Mesenchymal stem cell (in vitro differentiated cells and primary cell): ENCODE data around the gene NUFIP1. TPM values are rescaled to one million over a fixed set of nuclear protein-coding genes. Genes with fewer than 3 reads are reported as not detected.
A peak's percentile ranks its signal among the peaks of the same experiment; 100 is the strongest.

Source experiments
- DNase-seq: peaks from one replicate; pipeline ENCODE4 v3.0.0-alpha.2; 2013
- H2AFZ ChIP-seq: one replicate; pipeline ENCODE4 v1.6.1; 2013; ENCODE audit warnings: low read depth, mild to moderate bottlenecking, control low read depth, inconsistent platforms, low read length, moderate library complexity
- H2AK5ac ChIP-seq: 2 replicates; pipeline ENCODE4 v1.6.1; 2013; ENCODE audit warnings: low read length, moderate library complexity, mild to moderate bottlenecking, inconsistent platforms; ENCODE audit not compliant: severe bottlenecking
- H2BK120ac ChIP-seq: one replicate; pipeline ENCODE4 v1.6.1; 2013; ENCODE audit warnings: low read depth, mild to moderate bottlenecking, inconsistent platforms, low read length, moderate library complexity
- H2BK12ac ChIP-seq, 2 experiments: one replicate each; pipeline ENCODE4 v1.6.1; 2013; ENCODE audit warnings: inconsistent platforms in 2 of 2, low read length in 2 of 2, mild to moderate bottlenecking in 2 of 2, moderate library complexity in 2 of 2, control low read depth in 1 of 2
- H2BK15ac ChIP-seq: one replicate; pipeline ENCODE4 v1.6.1; 2013; ENCODE audit warnings: mild to moderate bottlenecking, low read depth, inconsistent platforms; ENCODE audit not compliant: poor library complexity, severe bottlenecking
- H2BK5ac ChIP-seq: 2 replicates; pipeline ENCODE4 v1.6.1; 2013; ENCODE audit warnings: low read depth, mild to moderate bottlenecking, low read length, control low read depth, inconsistent platforms; ENCODE audit not compliant: poor library complexity, severe bottlenecking
- H3K14ac ChIP-seq, 2 experiments: one replicate each; pipeline ENCODE4 v1.6.1; 2013; ENCODE audit warnings: inconsistent platforms in 2 of 2, low read length in 2 of 2, control low read depth in 1 of 2, mild to moderate bottlenecking in 1 of 2, moderate library complexity in 1 of 2
- H3K18ac ChIP-seq, 2 experiments: one replicate each; pipeline ENCODE4 v1.6.1; 2013; ENCODE audit warnings: inconsistent platforms in 2 of 2, low read length in 2 of 2, control low read depth in 1 of 2, low read depth in 1 of 2, mild to moderate bottlenecking in 1 of 2
- H3K23ac ChIP-seq, 2 experiments: one replicate each; pipeline ENCODE4 v1.6.1; 2013; ENCODE audit warnings: inconsistent platforms in 2 of 2, low read length in 2 of 2, mild to moderate bottlenecking in 2 of 2, moderate library complexity in 2 of 2, control low read depth in 1 of 2
- H3K27ac ChIP-seq: 2 replicates; pipeline ENCODE4 v1.5.1; 2013; ENCODE audit warnings: mild to moderate bottlenecking, moderate library complexity, low read length, control low read depth, inconsistent platforms; ENCODE audit not compliant: poor library complexity, severe bottlenecking
- H3K27me3 ChIP-seq, 2 experiments: 2 replicates each; pipeline versions ENCODE4 v1.6.1 to v1.7.0; 2013; ENCODE audit warnings: low read length in 2 of 2, mild to moderate bottlenecking in 2 of 2, moderate library complexity in 2 of 2, control low read depth in 1 of 2, inconsistent platforms in 1 of 2; ENCODE audit not compliant: control insufficient read depth in 1 of 2, insufficient read depth in 1 of 2
- H3K36me3 ChIP-seq, 2 experiments: 2 replicates each; pipeline versions ENCODE4 v1.6.1 to v1.7.0; 2013; ENCODE audit warnings: low read length in 2 of 2, control low read depth in 1 of 2, inconsistent platforms in 1 of 2, low read depth in 1 of 2, mild to moderate bottlenecking in 1 of 2; ENCODE audit not compliant: insufficient read depth in 2 of 2, control insufficient read depth in 1 of 2
- H3K4ac ChIP-seq, 2 experiments: one replicate each; pipeline ENCODE4 v1.6.1; 2013; ENCODE audit warnings: inconsistent platforms in 2 of 2, low read length in 2 of 2, mild to moderate bottlenecking in 2 of 2, moderate library complexity in 2 of 2, control low read depth in 1 of 2, low read depth in 1 of 2
- H3K4me1 ChIP-seq: 2 replicates; pipeline ENCODE4 v1.6.1; 2013; ENCODE audit warnings: low read depth, low read length, control low read depth; ENCODE audit not compliant: control insufficient read depth, insufficient read depth
- H3K4me2 ChIP-seq: 2 replicates; pipeline ENCODE4 v1.6.1; 2013; ENCODE audit warnings: low read length, mild to moderate bottlenecking, inconsistent platforms; ENCODE audit not compliant: poor library complexity, severe bottlenecking
- H3K4me3 ChIP-seq, 2 experiments: 2 replicates each; pipeline versions ENCODE4 v1.5.1 to v1.7.0; 2013; ENCODE audit warnings: low read length in 2 of 2, mild to moderate bottlenecking in 2 of 2, control low read depth in 1 of 2, low read depth in 1 of 2; ENCODE audit not compliant: insufficient read depth in 1 of 2
- H3K79me1 ChIP-seq: replicated peaks from 2 replicates; pipeline ENCODE4 v1.6.1; 2013; ENCODE audit warnings: mild to moderate bottlenecking, control low read depth, low read length, inconsistent platforms; ENCODE audit not compliant: poor library complexity, severe bottlenecking
- H3K9ac ChIP-seq: 2 replicates; pipeline ENCODE4 v1.7.0; 2013; ENCODE audit warnings: mild to moderate bottlenecking, low read length, moderate library complexity
- H3K9me3 ChIP-seq: 2 replicates; pipeline ENCODE4 v1.7.0; 2013; ENCODE audit warnings: mild to moderate bottlenecking, low read length; ENCODE audit not compliant: control insufficient read depth
- H4K8ac ChIP-seq: one replicate; pipeline ENCODE4 v1.6.1; 2013; ENCODE audit warnings: inconsistent platforms, mild to moderate bottlenecking, low read length, moderate library complexity
- H4K91ac ChIP-seq: one replicate; pipeline ENCODE4 v1.6.1; 2013; ENCODE audit warnings: mild to moderate bottlenecking, low read length, inconsistent platforms
- WGBS: methylation state at CpG from one replicate; pipeline ENCODE4 v1.1.7; 2013; ENCODE audit warnings: mixed read lengths; 5-methylcytosine and 5-hydroxymethylcytosine counted together
- small RNA-seq: library from polyadenylated mRNA; stranded (forward); fragments of <200 nt; extraction: miRNeasy Mini kit (QIAGEN cat#:217004); gene quantifications from one replicate; pipeline ENCODE3, GENCODE V24; 2013; ENCODE audit warnings: low read depth

Gene NUFIP1

GRCh38 chr13:44895264-44895952 is 93.9 kb downstream of the NUFIP1 start:
- no peak overlapping the region for H4K8ac ChIP-seq
- no peak overlapping the region for H3K9ac ChIP-seq
- WGBS = 85% methylated on average over 4 of the region's 6 CpGs

GRCh38 chr13:44894001-44894770 is 95.1 kb downstream of the NUFIP1 start:
- Histone ChIP-seq H2AK5ac (no peak overlapping the region), H2AFZ (no peak overlapping the region), H3K27me3 (no peaks in the 10 kb centered on the region), H4K91ac (no peak overlapping the region), H3K9ac (no peak overlapping the region), H3K4me3 (no peak overlapping the region), H3K23ac (no peak overlapping the region), H2BK5ac (no peak overlapping the region), H3K36me3 (no peaks in the 10 kb centered on the region), H3K4ac (no peak overlapping the region), H3K14ac (no peak overlapping the region), H4K8ac (no peak overlapping the region), H2BK120ac (no peak overlapping the region), H3K27ac (no peak overlapping the region), H2BK12ac (no peak overlapping the region), H3K18ac (peak overlapping the region in 1 of 2 experiments; percentile 35), H2BK15ac (no peak overlapping the region), H3K9me3 (no peaks in the 10 kb centered on the region), H3K4me1 (no peaks in the 10 kb centered on the region), H3K4me2 (no peak overlapping the region), H3K79me1 (no peaks in the 10 kb centered on the region)
- no peak for DNase-seq
- WGBS = 79% methylated on average over 13 of the region's 13 CpGs

More at GRCh38 chr13:44895264-44895952, 93.9 kb downstream of the NUFIP1 start:
- H3K27ac ChIP-seq = no peak overlapping the region
- H4K91ac ChIP-seq = no peak overlapping the region
- no peaks in the 10 kb centered on the region for H3K36me3 ChIP-seq
- no peak overlapping the region for H2BK5ac ChIP-seq
- H3K4ac ChIP-seq = no peak overlapping the region
- H3K9me3 ChIP-seq = no peaks in the 10 kb centered on the region
- H3K23ac ChIP-seq = no peak overlapping the region
- no peak overlapping the region for H2AFZ ChIP-seq
- H3K18ac ChIP-seq = no peak overlapping the region
- no peak overlapping the region for H3K4me3 ChIP-seq
- no peak overlapping the region for H2BK120ac ChIP-seq
- no peaks in the 10 kb centered on the region for H3K79me1 ChIP-seq
- no peak overlapping the region for H2BK15ac ChIP-seq
- no peak overlapping the region for H2BK12ac ChIP-seq
- no peaks in the 10 kb centered on the region for H3K4me1 ChIP-seq
- H3K27me3 ChIP-seq = no peaks in the 10 kb centered on the region
- no peak for DNase-seq
- no peak overlapping the region for H3K4me2 ChIP-seq
- no peak overlapping the region for H2AK5ac ChIP-seq
- no peak overlapping the region for H3K14ac ChIP-seq

Small RNA genes within 50 kb of the gene (small RNA-seq; reads per million reads assigned to genes)
- not detected for gene RN7SL49P
